Psoas muscle (tissue), 8 donors: Measurements from ENCODE around the gene XRCC5. TPM values are rescaled to one million over a fixed set of nuclear protein-coding genes. Genes with fewer than 3 reads are reported as not detected.

Experiments used
- ATAC-seq, 4 donors: fragments of 200-7000 bp; cut with Tn5 transposase; one replicate each; pipeline ENCODE4 v1.9.1; 2020; ENCODE audit warnings: moderate library complexity in 3 of 4, mild to moderate bottlenecking in 2 of 4
- DNase-seq, 2 donors: peaks; one replicate each; pipeline ENCODE4 v3.0.0-alpha.2; 2020
- H3K27ac ChIP-seq: fragments of 200-600 bp; one replicate; pipeline ENCODE4 v1.8.0; 2022
- H3K27me3 ChIP-seq, 3 donors: fragments of 200-600 bp in 1 of 3; one replicate each; pipeline versions ENCODE4 v1.6.1 to v1.8.0; 2013 to 2022; ENCODE audit warnings: low read length in 2 of 3, mild to moderate bottlenecking in 2 of 3, moderate library complexity in 1 of 3; ENCODE audit not compliant: insufficient read depth in 3 of 3
- H3K36me3 ChIP-seq, 2 donors: fragments of 200-600 bp in 1 of 2; one replicate each; pipeline versions ENCODE4 v1.6.1 to v1.8.0; 2013 to 2022; ENCODE audit warnings: low read depth in 1 of 2, mild to moderate bottlenecking in 1 of 2, moderate library complexity in 1 of 2; ENCODE audit not compliant: insufficient read depth in 1 of 2
- H3K4me1 ChIP-seq: fragments of 200-600 bp; one replicate; pipeline ENCODE4 v1.8.0; 2022
- H3K4me3 ChIP-seq: fragments of 200-600 bp; one replicate; pipeline ENCODE4 v1.8.0; 2022; ENCODE audit warnings: mild to moderate bottlenecking
- H3K9me3 ChIP-seq: fragments of 200-600 bp; one replicate; pipeline ENCODE4 v1.8.0; 2022
- WGBS, 3 donors: extraction: QIAGEN DNeasy Blood & Tissue Kit; methylation state at CpG; one replicate each; pipeline versions ENCODE4 v1.1.6 to v1.1.7; 2013; 5-methylcytosine and 5-hydroxymethylcytosine counted together
- intact Hi-C, 2 donors: fragments of 100-400 bp; cut with DNase I; formaldehyde crosslinking; loops; one replicate each; pipeline versions ENCODE4 v1.11.0 to v1.14.2; 2022
- polyA plus RNA-seq, 3 donors: library from polyadenylated mRNA; stranded (reverse); fragments of 200-250 nt; gene quantifications; one replicate each; pipeline ENCODE4 v1.2.3, GENCODE V29; 2013
- total RNA-seq, 4 donors: library from RNA; stranded (reverse); fragmentation: NEBNext Ultra II Directional in 2 of 4; extraction: Animal tissue kit (Norgen Biotek cat#: 25700) in 2 of 4; gene quantifications; one replicate each; pipeline versions ENCODE4 v1.2.1 to v1.2.4, GENCODE V29; 2021 to 2023
- TF ChIP-seq, protein P1 (sequence below): fragments of 200-600 bp; IDR thresholded peaks from one replicate; pipeline ENCODE4 v1.8.0; 2022; ENCODE audit warnings: antibody characterized with exemption
- donor health status: healthy with polysubstance abuse.
- donor health status: DM: no; HTN: no; CAD: no; lungs with moderate emphysema.
- donor health status: Bipolar disorder and iron deficiency.
- donor health status: healthy.
- donor health status: DM: yes; HTN: yes; CAD: no.
- donor health status: DM: no; HTN: no; CAD: no.
- donor health status: DM: no; HTN: no; CAD: no.
- donor health status: DM: yes; HTN: yes; CAD: no.

The XRCC5 gene
- total and polyA plus RNA-seq, 7 donors = 75.3 to 173 (median 140) TPM

DNA sequence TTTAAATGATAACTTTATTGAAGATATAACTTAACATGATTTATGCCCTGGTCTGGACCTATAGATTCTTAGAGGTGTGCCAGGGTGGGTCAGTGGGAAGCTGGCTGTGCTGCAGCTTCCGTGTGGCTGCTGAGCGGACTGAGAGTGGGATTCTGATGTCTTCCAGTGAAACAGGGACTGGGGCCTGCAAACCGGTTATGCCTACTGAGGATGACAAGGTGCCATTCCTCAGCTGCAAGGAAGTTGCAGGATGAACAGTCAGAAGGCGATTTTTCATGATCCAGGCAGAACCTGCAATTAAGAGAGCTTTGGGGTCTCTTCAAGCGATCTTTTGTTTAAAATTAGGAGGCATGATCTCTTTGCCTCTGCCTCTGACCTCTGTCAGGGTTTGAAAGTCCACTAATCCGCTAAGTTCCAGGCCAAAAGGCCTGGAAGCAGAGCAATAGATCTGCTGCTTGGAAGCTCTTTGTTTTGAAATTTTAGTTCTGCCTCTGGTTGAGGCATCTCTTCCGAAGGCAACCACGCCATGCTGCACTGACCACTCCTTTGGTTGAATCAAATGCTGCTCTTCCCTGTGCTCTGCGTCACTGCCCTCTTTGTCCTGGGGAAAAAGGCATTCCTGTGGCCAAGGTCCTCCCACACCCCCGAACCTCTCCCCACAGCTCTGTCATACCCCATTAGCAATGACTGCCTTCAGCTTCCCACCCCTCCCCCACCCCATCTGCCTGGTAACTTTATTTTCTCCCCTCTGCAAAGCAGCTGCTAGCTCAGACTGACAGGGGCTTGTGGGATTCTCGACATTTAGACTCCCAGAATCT, 25.5 kb upstream of the XRCC5 start:
- TF ChIP-seq, protein P1, sequence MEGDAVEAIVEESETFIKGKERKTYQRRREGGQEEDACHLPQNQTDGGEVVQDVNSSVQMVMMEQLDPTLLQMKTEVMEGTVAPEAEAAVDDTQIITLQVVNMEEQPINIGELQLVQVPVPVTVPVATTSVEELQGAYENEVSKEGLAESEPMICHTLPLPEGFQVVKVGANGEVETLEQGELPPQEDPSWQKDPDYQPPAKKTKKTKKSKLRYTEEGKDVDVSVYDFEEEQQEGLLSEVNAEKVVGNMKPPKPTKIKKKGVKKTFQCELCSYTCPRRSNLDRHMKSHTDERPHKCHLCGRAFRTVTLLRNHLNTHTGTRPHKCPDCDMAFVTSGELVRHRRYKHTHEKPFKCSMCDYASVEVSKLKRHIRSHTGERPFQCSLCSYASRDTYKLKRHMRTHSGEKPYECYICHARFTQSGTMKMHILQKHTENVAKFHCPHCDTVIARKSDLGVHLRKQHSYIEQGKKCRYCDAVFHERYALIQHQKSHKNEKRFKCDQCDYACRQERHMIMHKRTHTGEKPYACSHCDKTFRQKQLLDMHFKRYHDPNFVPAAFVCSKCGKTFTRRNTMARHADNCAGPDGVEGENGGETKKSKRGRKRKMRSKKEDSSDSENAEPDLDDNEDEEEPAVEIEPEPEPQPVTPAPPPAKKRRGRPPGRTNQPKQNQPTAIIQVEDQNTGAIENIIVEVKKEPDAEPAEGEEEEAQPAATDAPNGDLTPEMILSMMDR = no peak
- ATAC-seq = no peak

DNA sequence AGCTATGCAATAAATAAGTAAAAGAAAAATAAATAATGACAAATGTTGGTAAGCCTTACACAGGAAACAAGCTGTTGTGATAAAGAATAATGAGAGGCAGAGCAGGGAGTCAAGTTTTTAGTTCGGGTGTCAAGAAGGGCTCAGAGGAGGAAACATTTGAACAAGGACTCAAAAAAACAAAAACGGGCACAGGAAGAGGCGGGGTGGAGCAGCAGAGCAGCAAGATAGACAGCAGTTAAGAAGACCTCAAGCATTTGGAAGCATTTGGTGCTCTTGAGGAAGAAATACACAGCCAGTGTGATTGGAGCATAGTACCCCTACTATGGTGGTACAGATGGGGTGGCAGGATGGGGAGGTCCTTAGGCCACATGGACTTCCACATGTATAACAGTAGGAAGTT, 24.6 kb upstream of the XRCC5 start:
- Histone ChIP-seq H3K27ac (no peak overlapping the region), H3K4me1 (no peaks in the 10 kb centered on the region), H3K36me3 (no peaks in the 10 kb centered on the region), H3K4me3 (no peak overlapping the region), H3K9me3 (no peaks in the 10 kb centered on the region), H3K27me3 (no peaks in the 10 kb centered on the region)
- intact Hi-C loops = no loop called here
- DNase-seq (no peak), ATAC-seq (no peak)
- TF ChIP-seq, protein P1 = no peak
- WGBS, 3 donors = 51 to 61% (median 57%) methylated on average over 3 of the region's 3 CpGs

More for the DNA sequence above, 25.5 kb upstream of the XRCC5 start:
- H3K27ac ChIP-seq = no peak overlapping the region
- no peaks in the 10 kb centered on the region for H3K27me3 ChIP-seq
- H3K4me1 ChIP-seq = no peaks in the 10 kb centered on the region
- H3K9me3 ChIP-seq = no peaks in the 10 kb centered on the region
- no peak overlapping the region for H3K4me3 ChIP-seq
- no peaks in the 10 kb centered on the region for H3K36me3 ChIP-seq
- intact Hi-C loops = no loop called here
- DNase-seq = no peak
- whole genome bisulfite sequencing, 3 donors = 62 to 79% (median 63%) methylated on average over 11 of the region's 11 CpGs

DNA sequence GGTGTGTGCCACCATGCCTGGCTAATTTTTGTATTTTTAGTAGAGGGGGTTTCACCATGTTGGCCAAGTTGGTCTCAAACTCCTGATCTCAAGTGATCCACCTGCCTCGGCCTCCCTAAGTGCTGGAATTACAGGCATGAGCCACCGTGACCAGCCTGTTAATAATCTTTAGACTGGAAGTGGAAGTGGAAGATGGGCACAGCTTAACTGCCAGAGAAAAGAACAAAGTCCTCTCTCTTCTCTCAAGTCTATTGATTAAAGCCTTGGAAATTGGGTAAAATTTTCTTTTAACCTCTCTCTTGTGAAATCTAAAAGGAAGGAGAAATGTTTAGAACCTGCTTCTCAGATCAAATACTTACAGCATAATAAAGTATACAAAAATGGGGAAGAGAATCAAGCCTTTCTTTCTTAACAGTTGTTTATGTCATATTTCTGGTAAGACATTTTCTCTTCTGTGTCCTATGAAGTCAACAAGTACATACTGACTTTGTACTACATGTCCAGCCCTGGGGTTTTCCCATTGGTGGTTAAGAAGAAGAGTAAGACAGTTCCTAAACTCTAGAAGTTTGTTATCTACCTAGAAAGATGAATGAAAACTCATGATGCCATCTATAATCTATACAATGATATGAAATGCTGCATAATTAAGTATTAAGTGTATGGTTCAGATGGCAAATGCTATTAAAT, 22.8 kb upstream of the XRCC5 start:
- no peaks in the 10 kb centered on the region for H3K36me3 ChIP-seq
- H3K4me1 ChIP-seq = no peaks in the 10 kb centered on the region
- no peak overlapping the region for H3K27ac ChIP-seq
- H3K9me3 ChIP-seq = no peaks in the 10 kb centered on the region
- WGBS, 3 donors = 67 to 83% (median 78%) methylated on average over 2 of the region's 2 CpGs
- H3K4me3 ChIP-seq = no peak overlapping the region
- ATAC-seq (no peak), DNase-seq (no peak)
- intact Hi-C loops = no loop called here
- TF ChIP-seq, protein P1 = no peak
- no peaks in the 10 kb centered on the region for H3K27me3 ChIP-seq

DNA sequence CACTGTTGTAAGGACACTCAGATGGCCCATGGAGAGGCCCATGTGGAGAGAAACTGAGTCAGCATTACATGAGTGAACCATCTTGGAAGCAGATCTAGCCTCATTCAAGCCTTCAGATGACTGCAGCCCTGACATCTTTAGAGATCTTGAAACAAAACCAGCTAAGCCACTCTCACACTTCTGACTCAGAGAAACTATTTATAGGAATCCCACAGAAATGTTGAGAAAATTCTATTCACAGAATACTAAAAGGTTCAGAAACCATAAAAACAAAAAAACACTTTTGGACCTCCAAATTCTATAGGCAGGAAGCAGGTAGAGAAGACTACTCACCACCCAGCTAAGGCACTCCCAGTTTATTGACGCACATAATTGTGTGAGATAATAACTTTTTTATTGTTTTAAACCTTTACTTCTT, 18.8 kb upstream of the XRCC5 start:
- TF ChIP-seq, protein P1 = no peak
- Histone ChIP-seq H3K27me3 (no peaks in the 10 kb centered on the region), H3K4me1 (no peaks in the 10 kb centered on the region), H3K36me3 (no peaks in the 10 kb centered on the region), H3K4me3 (no peak overlapping the region), H3K27ac (no peak overlapping the region), H3K9me3 (no peaks in the 10 kb centered on the region)
- intact Hi-C loops = no loop called here
- DNase-seq = no peak
- 87 to 97% (median 94%) methylated on average over 1 of the region's 1 CpG for WGBS, 3 donors
- no peak for ATAC-seq
